GM12874 (cell line): ENCODE measurements around the gene LRRC30.

ENCODE experiments used
- CTCF ChIP-seq: IDR thresholded peaks from 2 replicates; pipeline ENCODE4 v1.5.1; 2011; ENCODE audit warnings: low read depth, mild to moderate bottlenecking, control low read depth, low read length, moderate library complexity; ENCODE audit not compliant: insufficient read depth

The LRRC30 gene

GRCh38 chr18:7230626-7231349 is at the start of gene LRRC30:
Gene LRRC30, plus strand, starts transcription at chr18:7231089. Its CDS starts 50 bp downstream, at chr18:7231139.
- TF ChIP-seq CTCF = no peak

- TF ChIP-seq CTCF = no peak
Measured at GRCh38 chr18:7185701-7186100, 45.2 kb upstream of the LRRC30 start.

GRCh38 chr18:7190547-7191156 is 40.2 kb upstream of the LRRC30 start:
- TF ChIP-seq CTCF = no peak

- no peak for TF ChIP-seq CTCF
Measured at GRCh38 chr18:7191736-7192135, 39.2 kb upstream of the LRRC30 start.

- TF ChIP-seq CTCF = no peak
Measured at GRCh38 chr18:7195266-7195665, 35.6 kb upstream of the LRRC30 start.

- TF ChIP-seq CTCF = no peak
Measured at GRCh38 chr18:7196421-7196820, 34.5 kb upstream of the LRRC30 start.

GRCh38 chr18:7197854-7198253 is 33.0 kb upstream of the LRRC30 start:
- TF ChIP-seq CTCF = no peak
